CD4-positive, alpha-beta T cell treated with Interferon alpha-2 for 1 hour (primary cell): ENCODE measurements around the gene VASP.
A peak's percentile ranks its signal among the peaks of the same experiment; 100 is the strongest.

Source experiments
- DNase-seq, 2 donors: peaks; one replicate each; pipeline ENCODE4 v3.0.0-alpha.2; 2020 to 2022

Gene VASP

GRCh38 chr19:45506989-45507871 lies at the start of gene VASP:
Gene VASP (plus strand): TSS chr19:45507479. CDS start chr19:45507772, 293 bp downstream.
- peak; percentile 89 to 92 for DNase-seq

GRCh38 chr19:45457776-45458175 lies 49.5 kb upstream of the VASP start:
- DNase-seq, result no peak

GRCh38 chr19:45460807-45461347 lies 46.4 kb upstream of the VASP start:
- DNase-seq, result no peak

GRCh38 chr19:45462174-45462573 lies 45.1 kb upstream of the VASP start:
- DNase-seq, result no peak

- no peak for DNase-seq
Measured at GRCh38 chr19:45463241-45463640, 44.0 kb upstream of the VASP start.

- DNase-seq, result no peak
Measured at GRCh38 chr19:45464274-45464673, 43.0 kb upstream of the VASP start.

GRCh38 chr19:45464852-45465441 lies 42.3 kb upstream of the VASP start:
- no peak for DNase-seq

GRCh38 chr19:45467115-45467455 lies 40.2 kb upstream of the VASP start:
- no peak for DNase-seq

GRCh38 chr19:45467456-45468158 lies 39.7 kb upstream of the VASP start, which contains the start of gene FOSB:
Gene FOSB (plus strand): TSS chr19:45467996. CDS start chr19:45468587, 591 bp downstream.
- DNase-seq, result peak; percentile 96 to 97

GRCh38 chr19:45468159-45468651 lies 39.1 kb upstream of the VASP start:
- no peak for DNase-seq

- DNase-seq, result no peak
Measured at GRCh38 chr19:45468803-45469131, 38.5 kb upstream of the VASP start.

GRCh38 chr19:45469132-45469944 lies 37.9 kb upstream of the VASP start:
- peak; percentile 85 to 88 for DNase-seq

- DNase-seq, result peak; percentile 65 to 78
Measured at GRCh38 chr19:45469945-45470761, 37.1 kb upstream of the VASP start.

- DNase-seq, result no peak
Measured at GRCh38 chr19:45470762-45471081, 36.6 kb upstream of the VASP start.

GRCh38 chr19:45471111-45471930 lies 36.0 kb upstream of the VASP start:
- peak; percentile 38 to 56 for DNase-seq

GRCh38 chr19:45471931-45472562 lies 35.2 kb upstream of the VASP start:
- DNase-seq, result peak in 1 of 2 donors; percentile 50

- DNase-seq, result peak; percentile 70
Measured at GRCh38 chr19:45472563-45473366, 34.5 kb upstream of the VASP start.

- peak in 1 of 2 donors; percentile 63 for DNase-seq
Measured at GRCh38 chr19:45473367-45473681, 34.0 kb upstream of the VASP start.
